HG02763 (cell line): ENCODE data around the gene MYO1B.

ENCODE experiments used
- ATAC-seq: cut with Tn5 transposase; IDR thresholded peaks from one replicate; pipeline ENCODE4 v1.9.1; 2021; ENCODE audit warnings: mild to moderate bottlenecking, moderate library complexity; ENCODE audit not compliant: unreplicated experiment

MYO1B gene

GRCh38 chr2:191245046-191245868, at the start of gene MYO1B:
TSS of gene MYO1B (plus strand) at chr2:191245404. CDS start at chr2:191276896, 31,492 bp downstream.
- peak; percentile 46 for ATAC-seq

- ATAC-seq: no peak
Observed at GRCh38 chr2:191197096-191197495, 48.1 kb upstream of the MYO1B start.

- ATAC-seq: no peak
Observed at GRCh38 chr2:191198271-191198670, 46.9 kb upstream of the MYO1B start.

GRCh38 chr2:191199929-191200512, 45.2 kb upstream of the MYO1B start:
- no peak for ATAC-seq

- ATAC-seq: no peak
Observed at GRCh38 chr2:191200910-191201309, 44.3 kb upstream of the MYO1B start.

GRCh38 chr2:191202209-191202721, 42.9 kb upstream of the MYO1B start:
- ATAC-seq: no peak

- ATAC-seq: no peak
Observed at GRCh38 chr2:191202881-191203397, 42.3 kb upstream of the MYO1B start.

- peak; percentile 66 for ATAC-seq
Observed at GRCh38 chr2:191204433-191204832, 40.8 kb upstream of the MYO1B start.

- ATAC-seq: no peak
Observed at GRCh38 chr2:191206613-191207471, 38.4 kb upstream of the MYO1B start.

- no peak for ATAC-seq
Observed at GRCh38 chr2:191209340-191209739, 35.9 kb upstream of the MYO1B start.

GRCh38 chr2:191212119-191212518, 33.1 kb upstream of the MYO1B start:
- ATAC-seq: no peak

- ATAC-seq: no peak
Observed at GRCh38 chr2:191213333-191213732, 31.9 kb upstream of the MYO1B start.

GRCh38 chr2:191215230-191215629, 30.0 kb upstream of the MYO1B start:
- ATAC-seq: no peak

GRCh38 chr2:191215666-191216065, 29.5 kb upstream of the MYO1B start:
- ATAC-seq: no peak

GRCh38 chr2:191217580-191217979, 27.6 kb upstream of the MYO1B start:
- no peak for ATAC-seq

- no peak for ATAC-seq
Observed at GRCh38 chr2:191218292-191218898, 26.8 kb upstream of the MYO1B start.

- ATAC-seq: peak; percentile 46
Observed at GRCh38 chr2:191220671-191221070, 24.5 kb upstream of the MYO1B start.

- no peak for ATAC-seq
Observed at GRCh38 chr2:191221666-191222065, 23.5 kb upstream of the MYO1B start.

GRCh38 chr2:191222507-191222906, 22.7 kb upstream of the MYO1B start:
- peak; percentile 55 for ATAC-seq

- no peak for ATAC-seq
Observed at GRCh38 chr2:191222952-191223351, 22.3 kb upstream of the MYO1B start.

GRCh38 chr2:191225126-191225525, 20.1 kb upstream of the MYO1B start:
- ATAC-seq: no peak
